GM23338 (cell line): ENCODE data around the gene LRMDA. TPM values are rescaled to one million over a fixed set of nuclear protein-coding genes. Genes with fewer than 3 reads are reported as not detected.

Experiments
- ATAC-seq: fragments of 200-7000 bp; cut with Tn5 transposase; 3 replicates; pipeline ENCODE4 v1.9.1; 2020
- DNase-seq: peaks from one replicate; pipeline ENCODE4 v3.0.0-alpha.2; 2015; ENCODE audit warnings: low spot score
- H2AFZ ChIP-seq: fragments of 200-600 bp; sonication (generic); 2 replicates; pipeline ENCODE4 v1.8.0; 2016; ENCODE audit warnings: antibody characterized with exemption, mild to moderate bottlenecking, moderate library complexity
- H3F3A ChIP-seq: fragments of 200-600 bp; sonication (generic); replicated peaks from 2 replicates; pipeline ENCODE4 v1.8.0; 2017; ENCODE audit warnings: antibody characterized with exemption, mixed run types, low read depth
- H3K27ac ChIP-seq: fragments of 200-600 bp; sonication (generic); 2 replicates; pipeline ENCODE4 v1.6.1; 2016; ENCODE audit warnings: low read depth
- H3K27me3 ChIP-seq: fragments of 200-600 bp; sonication (generic); 2 replicates; pipeline ENCODE4 v1.8.0; 2016; ENCODE audit warnings: mild to moderate bottlenecking, mixed run types, moderate library complexity; ENCODE audit not compliant: insufficient read depth
- H3K36me3 ChIP-seq: fragments of 200-600 bp; sonication (generic); 2 replicates; pipeline ENCODE4 v1.8.0; 2016; ENCODE audit warnings: mild to moderate bottlenecking; ENCODE audit not compliant: insufficient read depth
- H3K4me1 ChIP-seq: fragments of 200-600 bp; sonication (generic); 2 replicates; pipeline ENCODE4 v1.8.0; 2016; ENCODE audit warnings: mild to moderate bottlenecking, moderate library complexity; ENCODE audit not compliant: insufficient read depth
- H3K4me2 ChIP-seq: fragments of 200-600 bp; sonication (generic); 2 replicates; pipeline ENCODE4 v1.7.1; 2017; ENCODE audit warnings: mixed run types
- H3K4me3 ChIP-seq: fragments of 200-600 bp; sonication (generic); 2 replicates; pipeline ENCODE4 v1.6.1; 2016; ENCODE audit warnings: mixed run types
- H3K79me2 ChIP-seq: fragments of 200-600 bp; sonication (generic); replicated peaks from 2 replicates; pipeline ENCODE4 v1.8.0; 2017; ENCODE audit warnings: mild to moderate bottlenecking; ENCODE audit not compliant: insufficient read depth
- H3K9me2 ChIP-seq: fragments of 200-600 bp; sonication (generic); 2 replicates; pipeline ENCODE4 v1.8.0; 2017; ENCODE audit not compliant: insufficient read depth
- H4K20me1 ChIP-seq: fragments of 200-600 bp; sonication (generic); replicated peaks from 2 replicates; pipeline ENCODE4 v1.8.0; 2017; ENCODE audit warnings: mild to moderate bottlenecking; ENCODE audit not compliant: insufficient read depth
- H3K27ac Mint-ChIP-seq: 2 replicates; pipeline ENCODE4 v1.8.0; 2020; ENCODE audit warnings: inconsistent platforms, mild to moderate bottlenecking, moderate library complexity, mixed read lengths
- H3K27me3 Mint-ChIP-seq: 3 replicates; pipeline ENCODE4 v1.8.0; 2022; ENCODE audit warnings: low read depth, mild to moderate bottlenecking, moderate library complexity, mixed read lengths, inconsistent platforms; ENCODE audit not compliant: insufficient read depth, poor library complexity
- H3K36me3 Mint-ChIP-seq: 3 replicates; pipeline ENCODE4 v1.8.0; 2021; ENCODE audit warnings: low read depth, mild to moderate bottlenecking, inconsistent platforms, moderate library complexity, mixed read lengths
- H3K4me1 Mint-ChIP-seq: 3 replicates; pipeline ENCODE4 v1.8.0; 2020; ENCODE audit warnings: mild to moderate bottlenecking, inconsistent platforms, mixed read lengths
- H3K4me3 Mint-ChIP-seq: 3 replicates; pipeline ENCODE4 v1.8.0; 2021; ENCODE audit warnings: moderate library complexity, mild to moderate bottlenecking, inconsistent platforms, mixed read lengths
- H3K9me3 Mint-ChIP-seq: 3 replicates; pipeline ENCODE4 v1.8.0; 2020; ENCODE audit warnings: moderate library complexity, mild to moderate bottlenecking, inconsistent platforms, mixed read lengths
- EZH2 ChIP-seq: fragments of 200-600 bp; sonication (generic); IDR thresholded peaks from one replicate; pipeline ENCODE4 v1.8.0; 2017; ENCODE audit warnings: antibody characterized with exemption, mild to moderate bottlenecking, low read depth; ENCODE audit not compliant: unreplicated experiment
- JUNB ChIP-seq: IDR thresholded peaks from one replicate; pipeline ENCODE4 v1.6.1; 2016; ENCODE audit warnings: antibody characterized with exemption; ENCODE audit not compliant: unreplicated experiment
- ZNF462 ChIP-seq: fragments of 250-450 bp; sonication (Bioruptor Pico); IDR thresholded peaks from 2 replicates; pipeline ENCODE4 v1.5.0; 2020; ENCODE audit warnings: mild to moderate bottlenecking, moderate library complexity
- polyA plus RNA-seq: library from polyadenylated mRNA; unstranded; fragments of >200 nt; fragmentation: Nextera tagmentation; extraction: Ambion mirVana; gene quantifications from 2 replicates; pipeline ENCODE4 v1.2.1, GENCODE V29; 2016
- total RNA-seq: library from RNA; depleted of rRNA; stranded (reverse); fragments of >200 nt; shearing (Covaris generic); gene quantifications from 2 replicates; pipeline ENCODE4 v1.2.3, GENCODE V29; 2014

The LRMDA gene
- total and polyA plus RNA-seq, 2 experiments from 2014 or later: 0.90 to 1.8 TPM

- no peaks in the 10 kb centered on the region for H3K36me3 Mint-ChIP-seq
- Histone ChIP-seq H2AFZ (no peak overlapping the region), H3K27ac (no peak overlapping the region)
Measured at GRCh38 chr10:75660823-75661222, 229.4 kb downstream of the LRMDA start.

More at GRCh38 chr10:75660823-75661222, 229.4 kb downstream of the LRMDA start:
- Histone ChIP-seq H4K20me1 (no peaks in the 10 kb centered on the region), H3K9me2 (no peaks in the 10 kb centered on the region; the same call in 1 of the 2 replicates), H3K4me1 (no peaks in the 10 kb centered on the region), H3K36me3 (no peaks in the 10 kb centered on the region), H3K4me2 (no peak overlapping the region), H3K27me3 (no peaks in the 10 kb centered on the region), H3K4me3 (no peak overlapping the region), H3K79me2 (no peaks in the 10 kb centered on the region), H3F3A (no peaks in the 10 kb centered on the region)
- Mint-ChIP-seq H3K4me3 (no peak overlapping the region), H3K27me3 (no peaks in the 10 kb centered on the region), H3K27ac (no peak overlapping the region), H3K9me3 (no peaks in the 10 kb centered on the region), H3K4me1 (0 out of 3 replicates have a peak, but pooled peaks cover 3% of the 10 kb centered on the region)
- ATAC-seq (no peak), DNase-seq (no peak)
- TF ChIP-seq JUNB (no peak), EZH2 (no peak), ZNF462 (CRISPR knock-in tag) (no peak)
